HepG2 (cell line): Measurements from ENCODE around the gene TNFSF12. TPM values are rescaled to one million over a fixed set of nuclear protein-coding genes. Genes with fewer than 3 reads are reported as not detected.
A peak's percentile ranks its signal among the peaks of the same experiment; 100 is the strongest.

Experiments
- ATAC-seq: fragments of 200-7000 bp; cut with Tn5 transposase; 3 replicates; pipeline ENCODE4 v1.9.1; 2020; ENCODE audit warnings: mild to moderate bottlenecking, moderate library complexity
- BruUV-seq: library from RNA; stranded (reverse); fragments of 400-500 nt; replicated peaks from 2 replicates; lab custom pipeline; 2021; lab: Mats Ljungman, UMichigan
- CTCF ChIA-PET: fragments of 300-600 bp; formaldehyde crosslinking; extraction: SDS; loops from one replicate; lab custom pipeline; 2021; ENCODE audit warnings: low total read pairs, inconsistent platforms, low intra/inter-chr PET ratio; lab: Yijun Ruan, JAX
- POLR2A ChIA-PET: fragments of 350-600 bp; sonication (Branson Sonifier 250); formaldehyde crosslinking; loops from one replicate; lab custom pipeline; 2020; ENCODE audit warnings: antibody characterized with exemption, inconsistent platforms; lab: Yijun Ruan, JAX
- DNase-seq: peaks from one replicate; pipeline ENCODE4 v3.0.0-alpha.2; 2015; ENCODE audit warnings: low spot score
- FAIRE-seq: peaks from 3 replicates; lab custom pipeline; 2011; peaks lifted over from hg19 to GRCh38; lab: Jason Lieb, UNC
- H2AFZ ChIP-seq: one replicate; pipeline ENCODE4 v1.6.1; 2011; ENCODE audit warnings: low read length, inconsistent platforms
- H3K27ac ChIP-seq: fragments of 300-600 bp; 3 replicates; pipeline ENCODE4 v1.8.0; 2011; ENCODE audit warnings: mixed run types, mild to moderate bottlenecking, mixed read lengths, low read length, inconsistent platforms; ENCODE audit not compliant: insufficient read depth; ENCODE audit errors: extremely low read length
- H3K27me3 ChIP-seq, 2 experiments: fragments of 200-600 bp in 1 of 2; 2 replicates in 1 of 2; 3 replicates in 1 of 2; pipeline versions ENCODE4 v1.6.0 to v1.8.0; 2011; ENCODE audit warnings: low read length in 2 of 2, mild to moderate bottlenecking in 2 of 2, moderate library complexity in 2 of 2, inconsistent platforms in 1 of 2; ENCODE audit not compliant: insufficient read depth in 2 of 2, control insufficient read depth in 1 of 2
- H3K36me3 ChIP-seq, 2 experiments: fragments of 200-600 bp in 1 of 2; replicated peaks in 1 of 2; 2 replicates in 1 of 2; 3 replicates in 1 of 2; pipeline versions ENCODE4 v1.5.1 to v1.8.0; 2011; ENCODE audit warnings: low read length in 2 of 2, inconsistent platforms in 1 of 2; ENCODE audit not compliant: insufficient read depth in 2 of 2, control insufficient read depth in 1 of 2
- H3K4me1 ChIP-seq: 2 replicates; pipeline ENCODE4 v1.5.1; 2012; ENCODE audit warnings: low read length, inconsistent platforms; ENCODE audit not compliant: insufficient read depth
- H3K4me2 ChIP-seq: 2 replicates; pipeline ENCODE4 v1.6.0; 2011; ENCODE audit warnings: low read depth, low read length, inconsistent platforms
- H3K4me3 ChIP-seq, 3 experiments: fragments of 200-600 bp in 1 of 3; sonication (generic), shearing (Covaris generic) in 1 of 3; replicated peaks in 1 of 3; 2 replicates each; pipeline ENCODE4 v1.5.1; 2011 to 2016; ENCODE audit warnings: low read length in 3 of 3, inconsistent platforms in 2 of 3, low read depth in 2 of 3, mild to moderate bottlenecking in 2 of 3, control low read depth in 1 of 3, mixed read lengths in 1 of 3; ENCODE audit not compliant: insufficient read depth in 1 of 3
- H3K79me2 ChIP-seq: one replicate; pipeline ENCODE4 v1.6.1; 2011; ENCODE audit warnings: low read length, inconsistent platforms; ENCODE audit not compliant: insufficient read depth
- H3K9ac ChIP-seq: 2 replicates; pipeline ENCODE4 v1.6.0; 2011; ENCODE audit warnings: mild to moderate bottlenecking, low read depth, low read length, inconsistent platforms; ENCODE audit not compliant: insufficient read depth
- H3K9me3 ChIP-seq: 2 replicates; pipeline ENCODE4 v1.5.1; 2012; ENCODE audit warnings: mild to moderate bottlenecking, low read length
- H4K20me1 ChIP-seq: 2 replicates; pipeline ENCODE4 v1.6.0; 2011; ENCODE audit warnings: inconsistent platforms, mild to moderate bottlenecking, low read length, moderate library complexity; ENCODE audit not compliant: insufficient read depth
- BORCS8-MEF2B ChIP-seq: sonication (generic); formaldehyde crosslinking; IDR thresholded peaks from 2 replicates; pipeline ENCODE4 v1.8.0; 2022; ENCODE audit warnings: mild to moderate bottlenecking, missing genetic modification reagents
- CREB3 ChIP-seq: sonication (generic); formaldehyde crosslinking; IDR thresholded peaks from 2 replicates; pipeline ENCODE4 v1.5.0; 2020; ENCODE audit warnings: missing genetic modification reagents
- DMAP1 ChIP-seq: IDR thresholded peaks from 2 replicates; pipeline ENCODE4 v1.6.1; 2016
- EEA1 ChIP-seq: sonication (generic); formaldehyde crosslinking; IDR thresholded peaks from 2 replicates; pipeline ENCODE4 v1.5.1; 2020; ENCODE audit warnings: mild to moderate bottlenecking, missing genetic modification reagents, borderline replicate concordance
- FOXO4 ChIP-seq: sonication (generic); formaldehyde crosslinking; conservative IDR thresholded peaks from 2 replicates; pipeline ENCODE4 v1.8.1; 2023; ENCODE audit warnings: missing genetic modification reagents
- GFI1 ChIP-seq: sonication (generic); formaldehyde crosslinking; IDR thresholded peaks from 2 replicates; pipeline ENCODE4 v1.5.0; 2020; ENCODE audit warnings: missing genetic modification reagents, mild to moderate bottlenecking, borderline replicate concordance
- HNRNPLL ChIP-seq: fragments of 200-400 bp; formaldehyde crosslinking; IDR thresholded peaks from 2 replicates; pipeline ENCODE4 v1.6.1; 2017; ENCODE audit warnings: mild to moderate bottlenecking, low read depth, low read length; ENCODE audit not compliant: poor library complexity, severe bottlenecking
- MLX ChIP-seq: IDR thresholded peaks from 2 replicates; pipeline ENCODE4 v1.6.1; 2016
- NAIF1 ChIP-seq: sonication (generic); formaldehyde crosslinking; IDR thresholded peaks from 2 replicates; pipeline ENCODE4 v1.5.0; 2020; ENCODE audit warnings: mild to moderate bottlenecking, missing genetic modification reagents, borderline replicate concordance
- PPARG ChIP-seq: conservative IDR thresholded peaks from 2 replicates; pipeline ENCODE4 v1.6.1; 2016; ENCODE audit warnings: missing biosample characterization, missing genetic modification reagents
- SPEN ChIP-seq: sonication (generic); formaldehyde crosslinking; IDR thresholded peaks from 2 replicates; pipeline ENCODE4 v1.5.1; 2020; ENCODE audit warnings: low read depth, mild to moderate bottlenecking, missing genetic modification reagents
- TAF1 ChIP-seq: sonication (generic); formaldehyde crosslinking; IDR thresholded peaks from 2 replicates; pipeline ENCODE4 v1.4.0; 2020; ENCODE audit warnings: missing genetic modification reagents
- YEATS2 ChIP-seq: sonication (generic); formaldehyde crosslinking; IDR thresholded peaks from 2 replicates; pipeline ENCODE4 v1.4.0; 2020; ENCODE audit warnings: missing genetic modification reagents, borderline replicate concordance
- ZBTB38 ChIP-seq: sonication (generic); formaldehyde crosslinking; IDR thresholded peaks from 2 replicates; pipeline ENCODE4 v1.5.1; 2020; ENCODE audit warnings: mild to moderate bottlenecking, missing genetic modification reagents
- ZNF33A ChIP-seq: sonication (generic); formaldehyde crosslinking; IDR thresholded peaks from 2 replicates; pipeline ENCODE4 v1.5.1; 2020; ENCODE audit warnings: missing genetic modification reagents, mild to moderate bottlenecking, moderate library complexity, borderline replicate concordance
- ZNF713 ChIP-seq: sonication (generic); formaldehyde crosslinking; IDR thresholded peaks from 2 replicates; pipeline ENCODE4 v1.4.0; 2020; ENCODE audit warnings: mild to moderate bottlenecking, missing genetic modification reagents
- ZSCAN20 ChIP-seq: sonication (generic); formaldehyde crosslinking; IDR thresholded peaks from 2 replicates; pipeline ENCODE4 v1.4.0; 2020; ENCODE audit warnings: missing genetic modification reagents, mild to moderate bottlenecking, borderline replicate concordance
- WGBS: methylation state at CpG from one replicate; pipeline ENCODE4 v1.1.6; 2017; ENCODE audit warnings: low lambda C conversion rate; 5-methylcytosine and 5-hydroxymethylcytosine counted together
- in situ Hi-C: cut with HindIII; loops from 2 replicates; pipeline ENCODE4 v1.10.0; 2017; ENCODE audit warnings: low pct_unique_long_range_greater_than_20kb; ENCODE audit not compliant: extremely low pct_ligation_motif_present
- intact Hi-C: fragments of 100-400 bp; cut with micrococcal nuclease; formaldehyde crosslinking; loops from one replicate; pipeline ENCODE4 v1.10.0; 2022; ENCODE audit not compliant: unreplicated experiment
- polyA plus RNA-seq, 8 experiments: library from polyadenylated mRNA; depleted of rRNA in 3 of 8; stranded (reverse) in 7 of 8; unstranded in 1 of 8; fragments of >200 nt; fragmentation: Illumina TruSeq in 4 of 8; extraction: Trizol in 4 of 8; gene quantifications; 2 replicates each; pipeline versions ENCODE4 v1.2.1 to v1.2.3, GENCODE V29; 2011 to 2016; ENCODE audit warnings: low read depth in 4 of 8, missing spikeins in 1 of 8, mixed read lengths in 1 of 8; ENCODE audit not compliant: insufficient read depth in 1 of 8
- total RNA-seq, 5 experiments: library from RNA; depleted of rRNA; stranded (reverse); fragments of >200 nt; fragmentation: Illumina TruSeq; extraction: Trizol; gene quantifications; 2 replicates each; pipeline ENCODE4 v1.2.3, GENCODE V29; 2016; ENCODE audit warnings: low read depth in 1 of 5
- TF ChIP-seq, protein P1 (sequence below): sonication (generic); formaldehyde crosslinking; IDR thresholded peaks from 2 replicates; pipeline ENCODE4 v1.5.0; 2020; ENCODE audit warnings: mild to moderate bottlenecking, missing genetic modification reagents

Gene TNFSF12
- total and polyA plus RNA-seq, 2 of the 13 experiments (the other 11 are each of a cell fraction or from before 2014, with no cell fraction given) = 0.93 to 7.2 TPM

- Histone ChIP-seq H3K79me2 (peaks cover 27% of the 10 kb centered on the region), H3K27ac (peak within 1 kb of the TSS; percentile 75), H3K4me2 (peak within 1 kb of the TSS; percentile 96), H3K27me3 (no peaks in the 10 kb centered on the region; a peak in 1 of 5 replicates), H3K9me3 (no peaks in the 10 kb centered on the region), H3K4me3 (peak within 1 kb of the TSS; percentile 90 to 94 (median 92)), H3K36me3 (peaks cover 10 to 24% of the 10 kb centered on the region in 2 experiments), H3K9ac (peak within 1 kb of the TSS; percentile 91), H4K20me1 (no peaks in the 10 kb centered on the region), H2AFZ (peak within 1 kb of the TSS; percentile 69), H3K4me1 (peaks cover 63% of the 10 kb centered on the region)
- in situ Hi-C loops (no loop called here), intact Hi-C loops (loop anchor here (1.0 to 10.0 kb wide), 3 partner anchors 39 to 207 kb away; partner anchors contain the start of genes KCTD11 and TMEM95)
- CTCF ChIA-PET = interaction anchor here (0.6 to 3.3 kb wide), 3 partner anchors 38 to 121 kb away, joined by 3 to 43 read pairs (median 27); no protein-coding TSS in a partner anchor
- POLR2A ChIA-PET = interaction anchor here (1.3 to 2.5 kb wide), 6 partner anchors 10 to 124 kb away, joined by 4 to 24 read pairs (median 10); partner anchors contain the start of genes MPDU1 and POLR2A
- under 1% methylated on average over 27 of the region's 82 CpGs for WGBS
- no peak for FAIRE-seq
- no TSS peak for BruUV-seq
- peak; percentile 74 for ATAC-seq
- DNase-seq = peak; percentile 77
- TF ChIP-seq ZBTB38 (CRISPR knock-in tag) (no peak), BORCS8-MEF2B (CRISPR knock-in tag) (no peak), PPARG (CRISPR knock-in tag) (no peak), SPEN (CRISPR knock-in tag) (peak; percentile 58; the same call in 1 of the 2 replicates), ZNF33A (no peak), EEA1 (CRISPR knock-in tag) (no peak), GFI1 (CRISPR knock-in tag) (no peak), NAIF1 (CRISPR knock-in tag) (no peak), FOXO4 (CRISPR knock-in tag) (no peak), ZNF713 (CRISPR knock-in tag) (no peak), TAF1 (CRISPR knock-in tag) (peak; percentile 58; the same call in 1 of the 2 replicates), CREB3 (peak; percentile 80; the same call in 1 of the 2 replicates), MLX (CRISPR knock-in tag) (0 out of 2 replicates have a peak, but pooled peaks have one; percentile 7), ZSCAN20 (no peak; the same call in 1 of the 2 replicates), DMAP1 (CRISPR knock-in tag) (peak; percentile 78), YEATS2 (CRISPR knock-in tag) (peak; percentile 71), HNRNPLL (peak; percentile 22)
- TF ChIP-seq, protein P1, sequence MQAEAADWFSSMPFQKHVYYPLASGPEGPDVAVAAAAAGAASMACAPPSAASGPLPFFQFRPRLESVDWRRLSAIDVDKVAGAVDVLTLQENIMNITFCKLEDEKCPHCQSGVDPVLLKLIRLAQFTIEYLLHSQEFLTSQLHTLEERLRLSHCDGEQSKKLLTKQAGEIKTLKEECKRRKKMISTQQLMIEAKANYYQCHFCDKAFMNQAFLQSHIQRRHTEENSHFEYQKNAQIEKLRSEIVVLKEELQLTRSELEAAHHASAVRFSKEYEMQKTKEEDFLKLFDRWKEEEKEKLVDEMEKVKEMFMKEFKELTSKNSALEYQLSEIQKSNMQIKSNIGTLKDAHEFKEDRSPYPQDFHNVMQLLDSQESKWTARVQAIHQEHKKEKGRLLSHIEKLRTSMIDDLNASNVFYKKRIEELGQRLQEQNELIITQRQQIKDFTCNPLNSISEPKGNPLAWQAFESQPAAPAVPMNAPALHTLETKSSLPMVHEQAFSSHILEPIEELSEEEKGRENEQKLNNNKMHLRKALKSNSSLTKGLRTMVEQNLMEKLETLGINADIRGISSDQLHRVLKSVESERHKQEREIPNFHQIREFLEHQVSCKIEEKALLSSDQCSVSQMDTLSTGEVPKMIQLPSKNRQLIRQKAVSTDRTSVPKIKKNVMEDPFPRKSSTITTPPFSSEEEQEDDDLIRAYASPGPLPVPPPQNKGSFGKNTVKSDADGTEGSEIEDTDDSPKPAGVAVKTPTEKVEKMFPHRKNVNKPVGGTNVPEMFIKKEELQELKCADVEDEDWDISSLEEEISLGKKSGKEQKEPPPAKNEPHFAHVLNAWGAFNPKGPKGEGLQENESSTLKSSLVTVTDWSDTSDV = no peak; the same call in 1 of the 2 replicates
Measured at GRCh38 chr17:7561589-7562207, 12.8 kb downstream of the TNFSF12 start, which contains the start of gene SENP3. TSS of gene SENP3 (plus strand) at chr17:7561919. CDS start at chr17:7563077, 1,158 bp downstream.
